GM19023 (cell line): ENCODE results near the gene RIPPLY1.
"Not testable (repeated sequence)": the region's sequence is repeated elsewhere in the genome, so short reads cannot be mapped to it uniquely, and the experiment has no call there.

Source experiments
- ATAC-seq: cut with Tn5 transposase; IDR thresholded peaks from one replicate; pipeline ENCODE4 v1.9.1; 2021; ENCODE audit warnings: mild to moderate bottlenecking, moderate library complexity; ENCODE audit not compliant: unreplicated experiment

RIPPLY1 gene

DNA sequence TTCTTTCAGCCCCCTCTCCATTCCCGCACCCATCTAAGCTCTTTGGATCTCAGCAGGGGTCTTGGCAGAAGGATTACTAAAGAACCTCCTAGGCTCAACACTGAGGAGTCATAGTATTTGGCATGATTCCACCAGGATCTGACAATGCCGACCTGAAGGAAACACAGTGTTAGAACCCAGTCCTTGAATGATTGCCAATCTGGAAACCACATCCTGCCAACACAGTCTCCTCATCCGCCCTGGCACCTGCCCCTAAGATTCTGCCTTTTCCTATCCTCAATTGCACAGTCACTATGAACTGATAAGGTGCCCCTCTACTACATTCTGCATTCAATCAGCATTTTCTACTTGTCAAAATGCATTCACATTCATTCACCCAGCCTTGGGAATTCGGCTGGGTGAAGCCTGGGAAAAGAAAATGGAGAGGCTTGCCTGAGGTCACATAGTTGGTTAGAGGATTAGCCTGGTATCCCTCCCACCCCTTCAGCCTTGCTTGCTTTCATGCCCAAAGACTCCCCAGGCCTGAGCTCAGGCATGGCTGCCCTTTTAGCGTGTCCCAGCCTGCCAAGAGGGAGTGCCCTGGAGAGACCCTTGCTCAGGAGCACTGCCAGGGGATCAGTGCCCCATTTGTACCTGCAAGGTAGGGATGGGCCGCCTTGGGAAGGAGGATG lies 14.8 kb upstream of the RIPPLY1 start:
- ATAC-seq = no peak

GRCh38 chrX:106912864-106913263 lies 9.7 kb upstream of the RIPPLY1 start:
- no peak for ATAC-seq

- no peak for ATAC-seq
Measured at GRCh38 chrX:106906361-106906760, 3.2 kb upstream of the RIPPLY1 start.

GRCh38 chrX:106905064-106905708 lies 2.0 kb upstream of the RIPPLY1 start:
- ATAC-seq = no peak

GRCh38 chrX:106903856-106904528 lies 851 bp upstream of the RIPPLY1 start:
- no peak for ATAC-seq

DNA sequence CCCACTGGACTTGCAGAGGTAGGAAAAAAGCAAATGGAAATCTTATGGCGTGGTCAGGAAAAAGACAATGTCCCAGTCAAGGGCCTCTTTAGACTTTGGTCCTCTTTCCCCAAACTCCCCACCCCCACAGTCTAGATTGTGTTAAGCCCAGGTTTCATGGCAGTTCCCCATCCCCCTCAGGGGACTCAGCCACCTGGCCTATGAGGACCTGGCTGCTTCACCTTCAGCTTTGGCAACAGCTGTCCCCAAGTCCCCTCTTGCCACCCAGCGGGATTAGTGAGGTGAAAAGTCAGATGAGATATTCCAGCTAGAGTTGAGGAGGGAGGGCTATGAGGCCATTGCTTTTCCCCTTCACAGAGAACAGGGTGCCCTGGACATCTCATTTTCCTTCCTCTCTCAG lies 457 bp downstream of the RIPPLY1 start:
- ATAC-seq = no peak

GRCh38 chrX:106901781-106902219 lies 1.3 kb downstream of the RIPPLY1 start:
- no peak for ATAC-seq

GRCh38 chrX:106901341-106901740 lies 1.8 kb downstream of the RIPPLY1 start:
- no peak for ATAC-seq

- ATAC-seq = no peak
Measured at GRCh38 chrX:106899841-106900240, 3.3 kb downstream of the RIPPLY1 start.

DNA sequence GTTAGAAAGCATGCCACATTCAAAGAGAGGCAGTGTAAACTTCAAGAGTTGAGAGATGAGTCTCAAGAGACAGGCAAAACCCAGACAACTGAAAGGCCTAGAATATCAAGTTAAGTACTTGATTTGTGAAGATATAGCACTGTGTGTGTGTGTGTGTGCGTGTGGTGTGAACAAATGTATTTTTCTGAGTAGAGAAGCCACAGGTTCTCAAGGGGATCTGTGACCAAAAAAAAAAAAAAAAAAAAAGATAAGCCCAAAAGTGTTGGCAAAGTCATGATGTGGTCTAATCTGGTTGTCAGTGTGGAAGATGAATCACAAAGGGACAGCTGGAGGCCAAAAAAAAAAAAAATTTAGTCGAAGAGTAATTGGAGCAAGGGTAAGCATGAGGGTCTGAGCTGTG lies 3.9 kb downstream of the RIPPLY1 start:
- ATAC-seq = no peak

DNA sequence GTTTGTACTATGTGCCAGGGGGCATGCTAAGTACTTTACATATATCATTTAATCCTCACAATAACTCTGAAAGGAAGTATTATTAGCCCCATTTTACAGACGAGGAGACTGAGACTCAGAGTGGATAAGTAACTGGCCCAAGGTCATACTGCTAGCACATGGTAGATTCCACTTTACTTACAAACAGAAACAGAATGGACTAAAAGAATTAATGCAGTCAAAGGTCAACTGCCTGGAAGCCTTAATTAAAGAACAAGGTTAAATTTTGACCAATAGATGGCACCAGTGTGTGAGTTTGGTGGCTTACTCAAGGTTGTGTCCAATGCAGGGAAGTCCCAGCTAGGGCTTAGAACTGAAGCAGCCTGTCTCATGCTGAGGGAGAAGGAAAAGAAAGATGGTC lies 4.7 kb downstream of the RIPPLY1 start:
- ATAC-seq = peak; percentile 68

DNA sequence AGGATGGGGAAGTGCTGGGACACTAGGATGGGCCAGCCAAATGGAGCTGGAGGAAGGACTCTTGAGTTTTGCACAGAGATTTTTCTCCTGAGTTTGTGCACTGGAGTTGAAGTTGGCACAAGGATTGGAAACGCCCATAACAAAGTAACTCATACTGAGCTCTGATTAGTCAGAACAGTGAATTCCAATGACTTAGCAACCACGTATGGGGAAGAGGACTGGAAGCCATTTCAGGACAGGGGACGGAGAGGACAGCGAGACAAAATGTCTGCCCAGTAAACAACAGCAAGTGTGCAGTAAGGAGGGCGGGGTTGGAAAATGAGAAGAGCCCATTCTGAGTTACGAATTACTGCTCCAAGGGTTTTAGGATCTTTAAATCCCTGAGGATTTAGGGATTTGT lies 5.9 kb downstream of the RIPPLY1 start:
- ATAC-seq = no peak

- ATAC-seq = no peak
Measured at GRCh38 chrX:106894978-106895452, 8.1 kb downstream of the RIPPLY1 start.

- ATAC-seq = peak; percentile 77
Measured at GRCh38 chrX:106894392-106894909, 8.7 kb downstream of the RIPPLY1 start.

DNA sequence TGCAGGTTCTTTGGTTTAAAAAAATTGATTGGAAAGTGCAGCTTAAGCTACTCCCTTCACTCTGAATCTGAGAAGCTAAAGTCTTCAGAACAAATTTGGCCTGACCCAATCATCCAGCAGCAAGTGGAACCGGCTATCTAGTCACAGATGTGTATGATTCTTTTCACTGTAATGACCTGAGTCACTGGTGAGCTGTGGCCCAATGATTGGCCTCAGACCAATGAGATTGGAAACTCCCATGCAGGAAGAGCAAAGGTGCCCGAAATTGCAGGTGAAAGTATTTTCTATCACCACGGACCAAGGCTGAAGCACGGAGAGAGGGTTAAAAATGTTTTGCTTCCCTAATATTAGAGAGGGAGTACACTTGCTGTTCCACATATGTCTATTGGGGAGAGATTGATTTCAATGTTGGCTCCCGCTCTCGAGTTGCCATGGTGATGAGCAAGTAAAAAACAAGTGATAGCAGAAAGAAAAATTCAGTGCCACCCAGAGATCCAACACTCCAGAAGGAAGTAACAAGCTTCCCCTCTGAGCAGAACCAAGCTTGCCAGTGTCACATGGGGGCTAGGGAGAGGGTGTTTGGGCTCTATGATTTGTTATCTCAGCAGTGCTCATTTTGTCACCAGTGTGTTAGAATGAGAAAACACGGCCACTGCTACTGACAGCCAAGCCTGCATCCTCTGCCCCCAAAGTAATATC lies 11.2 kb downstream of the RIPPLY1 start:
- ATAC-seq = no peak

GRCh38 chrX:106889468-106889867 lies 13.7 kb downstream of the RIPPLY1 start:
- ATAC-seq = no peak

- no peak for ATAC-seq
Measured at GRCh38 chrX:106875151-106875550, 28.0 kb downstream of the RIPPLY1 start.

GRCh38 chrX:106874075-106874474 lies 29.1 kb downstream of the RIPPLY1 start:
- ATAC-seq = no peak

- not testable (repeated sequence) for ATAC-seq
Measured at GRCh38 chrX:106872796-106873195, 30.3 kb downstream of the RIPPLY1 start.

DNA sequence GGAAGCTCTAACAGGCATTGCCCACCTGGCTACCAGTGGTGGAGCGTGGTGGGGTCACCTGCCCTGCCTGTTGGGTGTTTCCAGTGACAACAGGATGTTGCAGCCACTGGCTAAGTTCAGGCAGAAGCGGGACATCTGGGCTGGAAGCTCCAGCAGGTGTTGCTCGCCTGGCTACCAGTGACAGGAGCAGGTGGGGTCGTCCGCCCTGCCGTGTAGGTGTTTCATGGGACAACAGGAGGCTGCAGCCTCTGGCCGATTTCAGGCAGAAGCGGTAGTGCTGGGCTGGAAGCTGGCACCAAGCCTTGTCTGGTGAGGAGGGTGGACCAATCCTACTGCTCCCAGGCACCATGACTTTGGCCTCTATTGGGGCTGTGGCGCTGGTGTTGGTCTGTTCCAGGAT lies 39.4 kb downstream of the RIPPLY1 start:
- ATAC-seq = no peak
